ENCODE measurements around the gene PPP1R1A.

Gene PPP1R1A

DNA sequence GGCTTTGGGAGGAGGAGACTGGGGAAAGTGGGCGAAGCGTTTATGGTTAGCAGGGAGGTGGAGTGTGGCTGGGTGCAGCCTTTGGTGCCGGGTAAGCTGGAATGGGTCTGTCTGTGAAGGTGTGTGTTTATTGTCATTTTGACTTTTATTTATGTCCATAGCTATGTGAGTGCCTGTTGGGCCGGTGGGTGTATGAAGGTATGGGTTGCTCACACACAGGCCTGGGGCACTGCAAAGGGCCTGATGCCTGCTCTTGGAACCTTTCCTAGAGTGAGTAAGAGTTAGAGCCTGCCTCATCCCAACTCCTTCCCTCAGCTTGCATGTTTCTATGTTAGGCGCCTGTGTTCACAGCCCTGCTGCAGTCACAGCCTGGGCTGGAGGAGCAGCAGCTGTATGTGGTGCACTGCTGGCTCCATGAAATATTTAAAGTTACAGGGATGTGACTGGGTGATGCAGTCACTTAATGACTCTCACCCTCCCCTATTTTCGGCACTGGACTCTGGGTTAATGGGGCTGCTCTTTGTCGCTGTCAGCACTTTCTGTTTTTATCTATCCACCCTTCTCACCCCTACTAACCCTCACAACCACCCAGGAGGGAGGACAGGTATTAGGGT lies 2.6 kb upstream of the PPP1R1A start:
- H3K27me3 Mint-ChIP-seq = peaks cover 27% of the 10 kb centered on the region

GRCh38 chr12:54589964-54590363 lies 1.5 kb upstream of the PPP1R1A start:
- peaks cover 9% of the 10 kb centered on the region for H3K4me1 Mint-ChIP-seq (ENCODE audit: low read depth)
- no peak overlapping the region for H3K27ac Mint-ChIP-seq
- H3K36me3 Mint-ChIP-seq = no peaks in the 10 kb centered on the region
- peaks cover 35% of the 10 kb centered on the region for H3K27me3 Mint-ChIP-seq
- no peaks in the 10 kb centered on the region for H3K9me3 Mint-ChIP-seq (ENCODE audit: low read depth)
- H3K4me3 Mint-ChIP-seq = peak overlapping the region; percentile 82

More for the DNA sequence above, 2.6 kb upstream of the PPP1R1A start:
- Mint-ChIP-seq H3K36me3 (no peaks in the 10 kb centered on the region), H3K4me3 (no peak overlapping the region), H3K27ac (no peak overlapping the region), H3K4me1 (ENCODE audit: low read depth) (peaks cover 9% of the 10 kb centered on the region), H3K9me3 (ENCODE audit: low read depth) (no peaks in the 10 kb centered on the region)

DNA sequence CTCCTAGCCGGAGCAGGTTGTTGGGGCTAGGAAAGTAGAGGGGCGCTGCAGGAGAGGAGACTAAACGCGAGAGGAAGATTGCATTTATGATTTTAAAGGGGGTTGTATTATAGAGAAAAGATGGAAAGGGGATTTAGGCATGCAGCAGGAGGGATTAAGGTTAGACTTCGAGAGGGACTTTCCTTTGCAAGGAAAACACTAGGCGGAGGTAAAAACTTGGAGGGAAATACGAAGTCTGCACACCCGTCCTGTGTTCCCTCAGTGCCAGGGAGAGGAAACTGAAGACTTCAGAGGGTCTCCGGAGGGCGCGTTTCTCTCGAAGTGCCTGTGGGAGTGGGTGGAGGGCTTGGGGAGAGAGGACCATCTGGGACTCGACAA lies 420 bp upstream of the PPP1R1A start:
- H3K27ac Mint-ChIP-seq = no peak overlapping the region
- H3K4me3 Mint-ChIP-seq = peak overlapping the region; percentile 82
- peaks cover 9% of the 10 kb centered on the region for H3K4me1 Mint-ChIP-seq (ENCODE audit: low read depth)
- H3K9me3 Mint-ChIP-seq (ENCODE audit: low read depth) = no peaks in the 10 kb centered on the region
- no peaks in the 10 kb centered on the region for H3K36me3 Mint-ChIP-seq
- H3K27me3 Mint-ChIP-seq = peaks cover 43% of the 10 kb centered on the region

- peak overlapping the region; percentile 25 for H3K4me3 Mint-ChIP-seq
Measured at GRCh38 chr12:54587315-54587873, 1.1 kb downstream of the PPP1R1A start.

DNA sequence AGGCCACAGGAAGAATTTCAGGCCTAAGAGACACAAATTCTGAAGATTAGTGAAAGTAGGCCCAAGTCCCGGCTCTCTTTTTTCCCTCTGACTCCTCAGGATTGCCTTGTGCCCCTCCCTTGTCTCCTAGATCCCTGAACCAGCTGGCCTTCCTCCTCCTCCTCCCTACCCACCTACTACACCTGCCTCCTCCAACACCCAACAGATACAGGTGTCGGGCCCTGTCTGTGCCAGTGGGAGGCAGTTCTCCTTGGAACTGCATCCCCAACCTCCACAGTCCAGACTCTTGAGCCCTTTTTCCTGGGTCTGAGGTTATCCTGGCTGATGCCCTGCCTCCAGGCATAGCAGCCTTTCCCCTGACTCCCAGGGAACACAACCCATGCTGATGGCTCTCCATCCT lies 1.8 kb downstream of the PPP1R1A start:
- Mint-ChIP-seq H3K4me1 (ENCODE audit: low read depth) (peaks cover 9% of the 10 kb centered on the region), H3K27me3 (peaks cover 43% of the 10 kb centered on the region), H3K4me3 (peak overlapping the region; percentile 25), H3K9me3 (ENCODE audit: low read depth) (no peaks in the 10 kb centered on the region), H3K36me3 (no peaks in the 10 kb centered on the region), H3K27ac (no peak overlapping the region)

More at GRCh38 chr12:54587315-54587873, 1.1 kb downstream of the PPP1R1A start:
- H3K27ac Mint-ChIP-seq = no peak overlapping the region
- H3K4me1 Mint-ChIP-seq (ENCODE audit: low read depth) = peaks cover 9% of the 10 kb centered on the region
- peaks cover 43% of the 10 kb centered on the region for H3K27me3 Mint-ChIP-seq
- no peaks in the 10 kb centered on the region for H3K36me3 Mint-ChIP-seq
- no peaks in the 10 kb centered on the region for H3K9me3 Mint-ChIP-seq (ENCODE audit: low read depth)

GRCh38 chr12:54585243-54585642 lies 3.2 kb downstream of the PPP1R1A start:
- Mint-ChIP-seq H3K4me1 (ENCODE audit: low read depth) (peaks cover 9% of the 10 kb centered on the region), H3K36me3 (no peaks in the 10 kb centered on the region), H3K27ac (no peak overlapping the region), H3K27me3 (peaks cover 43% of the 10 kb centered on the region), H3K9me3 (ENCODE audit: low read depth) (no peaks in the 10 kb centered on the region), H3K4me3 (no peak overlapping the region)

DNA sequence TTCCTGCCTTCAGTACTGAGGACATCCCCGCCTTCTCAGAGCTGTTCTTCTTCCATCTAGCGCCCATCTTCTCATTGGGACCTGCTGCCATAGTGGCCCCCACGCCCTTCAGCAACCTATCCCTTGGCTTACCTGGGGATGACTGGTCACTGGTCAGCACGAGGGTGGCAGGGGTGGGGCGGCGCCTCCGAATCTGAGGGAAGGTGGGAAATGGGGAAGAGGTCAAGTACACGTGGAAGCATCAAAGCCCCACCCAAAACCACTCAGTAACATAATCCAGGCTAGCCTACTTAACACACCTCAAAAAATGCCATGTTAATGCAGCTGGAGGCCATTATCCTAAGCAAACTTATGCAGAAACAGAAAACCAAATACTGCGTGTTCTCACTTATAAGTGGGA lies 4.3 kb downstream of the PPP1R1A start:
- no peaks in the 10 kb centered on the region for H3K9me3 Mint-ChIP-seq (ENCODE audit: low read depth)
- H3K4me3 Mint-ChIP-seq = no peak overlapping the region
- H3K27me3 Mint-ChIP-seq = peaks cover 33% of the 10 kb centered on the region
- peaks cover 10% of the 10 kb centered on the region for H3K4me1 Mint-ChIP-seq (ENCODE audit: low read depth)
- H3K27ac Mint-ChIP-seq = no peak overlapping the region
- no peaks in the 10 kb centered on the region for H3K36me3 Mint-ChIP-seq

DNA sequence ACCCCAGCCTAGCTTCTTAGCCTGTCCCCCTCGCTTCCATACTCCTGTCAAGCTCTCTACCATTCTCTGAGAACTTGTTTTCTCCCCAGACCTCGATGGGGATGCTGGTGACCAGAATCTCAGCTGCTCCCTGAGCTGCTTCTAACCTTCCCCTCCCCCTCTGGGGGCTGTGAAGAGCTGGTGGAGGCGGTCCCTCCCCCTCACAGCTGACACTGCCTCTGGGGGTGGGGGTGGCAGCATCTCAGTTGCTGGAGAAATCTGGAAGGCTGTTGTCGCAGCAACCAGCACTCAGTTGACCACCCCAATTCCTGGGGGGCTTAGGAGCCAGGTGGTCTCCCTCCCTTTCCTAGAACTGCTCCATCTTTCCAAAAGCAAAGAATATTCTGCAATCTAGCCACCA lies 4.7 kb downstream of the PPP1R1A start:
- Mint-ChIP-seq H3K36me3 (no peaks in the 10 kb centered on the region), H3K9me3 (ENCODE audit: low read depth) (no peaks in the 10 kb centered on the region), H3K4me3 (no peak overlapping the region), H3K27ac (no peak overlapping the region), H3K4me1 (ENCODE audit: low read depth) (peaks cover 7% of the 10 kb centered on the region), H3K27me3 (peaks cover 29% of the 10 kb centered on the region)

DNA sequence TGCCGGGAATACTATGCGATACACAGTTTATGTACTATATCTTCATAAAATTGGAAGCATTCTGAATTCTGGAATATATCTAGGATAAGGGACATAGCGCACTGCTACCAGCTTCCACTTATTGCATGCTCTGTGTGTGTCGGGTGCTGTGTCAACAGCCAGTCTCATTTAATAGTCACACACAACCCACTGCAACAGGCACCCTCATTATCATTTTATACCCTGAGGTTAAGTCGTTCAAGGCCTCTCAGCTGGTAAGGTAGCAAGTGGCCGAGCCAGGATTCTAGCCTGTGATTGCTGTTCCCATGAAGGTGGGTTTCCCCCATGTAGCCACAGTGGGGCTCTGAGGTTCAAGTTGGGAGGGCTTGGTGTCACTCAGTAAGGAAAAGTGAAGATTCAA lies 7.0 kb downstream of the PPP1R1A start:
- no peaks in the 10 kb centered on the region for H3K9me3 Mint-ChIP-seq (ENCODE audit: low read depth)

DNA sequence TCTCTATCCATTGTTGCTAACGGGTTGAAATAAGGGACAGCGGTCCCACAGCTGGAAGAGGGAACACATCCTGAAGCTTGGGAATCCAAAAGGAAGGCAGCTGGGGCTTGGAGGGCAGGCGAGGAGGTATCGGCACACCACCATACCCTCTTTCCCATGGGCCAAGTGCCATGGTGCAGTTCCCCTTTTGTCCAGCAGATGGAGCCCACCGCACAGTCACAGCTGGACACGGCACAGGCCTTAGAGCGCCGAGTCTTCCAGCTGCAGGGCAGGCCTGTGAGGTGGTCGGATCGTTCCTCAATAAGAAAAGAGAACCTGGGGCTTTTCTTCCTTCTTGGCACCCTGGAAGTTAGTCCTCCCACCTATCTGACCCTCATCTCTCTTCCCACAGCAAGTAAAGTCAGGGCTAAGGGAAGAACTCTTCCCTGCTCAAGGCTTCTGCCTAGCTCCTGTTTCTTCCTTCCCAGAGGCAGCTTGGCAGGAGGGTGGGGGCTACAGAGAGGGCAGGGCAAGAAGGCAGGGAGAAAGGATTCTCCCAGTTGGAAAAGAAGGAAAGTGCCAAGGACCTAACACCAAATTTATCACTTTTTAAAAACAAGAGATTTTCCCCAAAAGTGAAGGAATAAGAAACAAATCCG lies 8.6 kb downstream of the PPP1R1A start:
- Mint-ChIP-seq H3K4me3 (no peak overlapping the region), H3K36me3 (peaks cover 3% of the 10 kb centered on the region), H3K4me1 (ENCODE audit: low read depth) (peaks cover 4% of the 10 kb centered on the region), H3K27ac (no peak overlapping the region), H3K9me3 (ENCODE audit: low read depth) (no peaks in the 10 kb centered on the region), H3K27me3 (peaks cover 6% of the 10 kb centered on the region)

More for the DNA sequence above, 7.0 kb downstream of the PPP1R1A start:
- Mint-ChIP-seq H3K27me3 (peaks cover 15% of the 10 kb centered on the region), H3K4me3 (no peak overlapping the region), H3K36me3 (no peaks in the 10 kb centered on the region), H3K4me1 (ENCODE audit: low read depth) (peaks cover 4% of the 10 kb centered on the region), H3K27ac (no peak overlapping the region)

DNA sequence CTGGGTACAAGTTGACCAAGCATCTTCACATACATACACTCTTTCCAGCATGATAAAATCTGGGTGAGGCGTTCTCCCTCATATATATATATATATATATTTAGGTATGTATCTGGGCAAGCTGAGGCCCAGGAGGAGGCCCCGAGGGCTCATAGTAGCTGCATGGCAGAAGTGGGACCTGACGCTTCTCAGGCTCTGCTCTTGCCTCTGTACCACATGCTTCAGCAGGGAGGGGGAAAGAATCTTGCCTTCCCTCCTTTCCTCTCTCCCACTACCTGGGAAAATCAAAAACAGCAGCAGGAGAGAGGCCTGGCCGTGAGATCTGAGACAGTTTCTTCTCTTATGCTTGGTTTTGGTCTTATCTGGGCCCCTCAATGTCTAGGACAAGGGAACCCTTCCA lies 9.2 kb downstream of the PPP1R1A start:
- H3K27me3 Mint-ChIP-seq = peaks cover under 1% of the 10 kb centered on the region
- no peaks in the 10 kb centered on the region for H3K9me3 Mint-ChIP-seq (ENCODE audit: low read depth)
- no peak overlapping the region for H3K4me3 Mint-ChIP-seq
- no peak overlapping the region for H3K27ac Mint-ChIP-seq
- H3K36me3 Mint-ChIP-seq = peaks cover 5% of the 10 kb centered on the region
- peaks cover 4% of the 10 kb centered on the region for H3K4me1 Mint-ChIP-seq (ENCODE audit: low read depth)

DNA sequence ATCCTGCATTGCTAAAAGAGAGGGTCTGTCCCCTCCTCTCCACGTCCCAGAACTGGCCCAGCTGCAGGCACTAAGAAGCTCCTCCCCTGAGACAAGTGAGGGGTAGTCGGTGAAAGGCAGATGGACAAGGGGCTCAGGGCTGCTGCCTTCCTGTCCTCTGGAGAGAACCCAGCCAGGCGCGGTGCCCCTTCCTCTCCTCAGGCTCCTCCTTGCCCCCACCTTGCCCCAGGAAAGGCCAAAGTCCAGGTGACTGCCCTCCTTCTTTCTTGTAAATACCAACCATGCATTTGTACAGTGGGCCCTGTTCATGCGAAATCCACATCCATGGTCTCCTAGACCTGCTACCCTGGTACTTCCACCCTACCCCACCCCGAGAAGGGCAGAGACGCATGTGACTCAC lies 9.7 kb downstream of the PPP1R1A start:
- Mint-ChIP-seq H3K36me3 (peaks cover 5% of the 10 kb centered on the region), H3K4me1 (ENCODE audit: low read depth) (peaks cover 4% of the 10 kb centered on the region), H3K4me3 (no peak overlapping the region), H3K27me3 (no peaks in the 10 kb centered on the region), H3K9me3 (ENCODE audit: low read depth) (no peaks in the 10 kb centered on the region), H3K27ac (no peak overlapping the region)

GRCh38 chr12:54572881-54573280 lies 15.6 kb downstream of the PPP1R1A start:
- Mint-ChIP-seq H3K27me3 (no peaks in the 10 kb centered on the region), H3K27ac (no peak overlapping the region), H3K4me3 (no peak overlapping the region), H3K4me1 (ENCODE audit: low read depth) (no peaks in the 10 kb centered on the region), H3K9me3 (ENCODE audit: low read depth) (no peaks in the 10 kb centered on the region), H3K36me3 (peaks cover 7% of the 10 kb centered on the region)

DNA sequence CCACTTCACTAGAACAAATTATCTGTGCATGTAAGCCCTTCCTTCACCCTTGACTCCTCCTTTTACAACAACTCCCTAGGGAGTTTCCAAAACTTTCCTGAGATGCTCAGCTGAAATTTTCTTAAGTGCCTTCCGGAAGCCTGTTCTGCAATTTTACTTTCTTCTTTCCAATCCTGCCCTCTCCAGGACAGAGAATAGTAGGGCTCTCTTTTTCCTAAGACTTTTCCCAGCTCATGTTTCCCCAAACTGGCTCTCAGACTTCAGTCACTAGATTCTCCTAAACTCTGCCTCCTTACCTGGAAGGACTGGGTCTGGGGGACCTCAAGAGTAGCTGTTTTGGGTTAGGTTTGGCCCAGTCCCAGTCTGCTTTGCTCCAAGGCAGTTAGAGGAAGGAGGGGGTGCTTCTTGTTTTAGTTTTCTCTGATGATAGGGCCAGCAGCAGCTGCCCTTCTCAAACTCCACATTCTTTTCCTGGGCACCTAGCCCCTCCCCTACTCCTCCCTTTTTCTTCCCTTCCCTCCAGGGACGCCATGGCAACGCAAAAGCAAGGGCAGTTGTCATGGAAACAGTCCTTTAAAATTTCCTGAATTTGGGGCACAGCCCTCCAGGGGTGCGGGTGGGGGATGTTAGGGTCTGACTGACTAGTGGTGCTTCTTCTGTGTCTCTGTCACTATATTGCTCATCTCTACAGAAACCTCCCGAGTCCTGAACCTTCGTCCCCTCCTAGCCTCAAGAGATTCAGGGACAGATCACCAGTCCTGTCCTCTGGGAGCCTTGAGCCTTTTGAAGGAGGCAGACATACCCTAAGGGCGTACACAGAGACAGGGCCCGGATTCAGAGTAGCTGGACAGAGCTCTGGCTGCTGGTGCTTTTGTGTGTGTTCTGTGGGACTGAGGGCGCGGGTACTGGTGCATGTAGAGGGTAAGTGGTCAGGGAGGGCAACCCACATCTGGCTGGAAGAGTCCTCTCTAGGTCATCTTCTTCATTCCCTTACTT lies 17.0 kb downstream of the PPP1R1A start:
- no peaks in the 10 kb centered on the region for H3K27me3 Mint-ChIP-seq
- no peaks in the 10 kb centered on the region for H3K4me1 Mint-ChIP-seq (ENCODE audit: low read depth)
- no peak overlapping the region for H3K4me3 Mint-ChIP-seq
- H3K9me3 Mint-ChIP-seq (ENCODE audit: low read depth) = no peaks in the 10 kb centered on the region
- no peak overlapping the region for H3K27ac Mint-ChIP-seq
- H3K36me3 Mint-ChIP-seq = peaks cover 7% of the 10 kb centered on the region
